Breast epithelium (tissue), 3 donors: Measurements from ENCODE around the gene CYP2D6.

Experiments used
- CTCF ChIP-seq, 3 donors: fragments of 450-650 bp; IDR thresholded peaks; one replicate each; pipeline ENCODE4 v1.5.1; 2016 to 2017; ENCODE audit warnings: antibody characterized with exemption in 3 of 3, mild to moderate bottlenecking in 3 of 3, moderate library complexity in 3 of 3
- POLR2A ChIP-seq: fragments of 450-650 bp; IDR thresholded peaks from one replicate; pipeline ENCODE4 v1.6.1; 2016; ENCODE audit warnings: antibody characterized with exemption, mild to moderate bottlenecking, moderate library complexity

GRCh38 chr22:42177891-42178336, 47.3 kb upstream of the CYP2D6 start:
- no peak for TF ChIP-seq CTCF (IDR thresholded peaks at IDR 0.05)
- TF ChIP-seq POLR2A = no peak
